NCI-H146 treated with DMSO at 0.1 percent for 48 hours (cell line): ENCODE results near the gene MDFIC.

Experiments
- DNase-seq: peaks from one replicate; lab custom pipeline; 2025; ENCODE audit not compliant: unreplicated experiment; lab: John Stamatoyannopoulos, UW

Gene MDFIC

DNA sequence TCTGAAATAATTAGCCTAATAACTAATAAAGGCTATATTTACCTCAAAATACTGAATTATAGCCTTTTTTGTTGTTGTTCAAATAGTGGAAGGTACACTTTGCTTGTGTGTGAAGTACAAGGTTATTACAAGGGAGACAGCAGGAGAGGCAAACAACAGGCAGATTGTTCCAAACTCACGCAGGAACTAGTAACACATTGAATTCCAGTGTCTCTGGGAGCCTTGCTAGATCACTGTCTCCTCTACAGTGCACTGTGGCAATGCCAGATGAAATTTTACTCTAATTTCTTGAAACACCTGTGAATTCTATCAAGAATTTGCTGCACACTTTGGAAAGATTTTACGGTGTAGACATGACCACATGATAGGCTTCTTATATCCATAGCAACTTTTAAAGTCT, 112.6 kb downstream of the MDFIC start:
- DNase-seq: no peak

DNA sequence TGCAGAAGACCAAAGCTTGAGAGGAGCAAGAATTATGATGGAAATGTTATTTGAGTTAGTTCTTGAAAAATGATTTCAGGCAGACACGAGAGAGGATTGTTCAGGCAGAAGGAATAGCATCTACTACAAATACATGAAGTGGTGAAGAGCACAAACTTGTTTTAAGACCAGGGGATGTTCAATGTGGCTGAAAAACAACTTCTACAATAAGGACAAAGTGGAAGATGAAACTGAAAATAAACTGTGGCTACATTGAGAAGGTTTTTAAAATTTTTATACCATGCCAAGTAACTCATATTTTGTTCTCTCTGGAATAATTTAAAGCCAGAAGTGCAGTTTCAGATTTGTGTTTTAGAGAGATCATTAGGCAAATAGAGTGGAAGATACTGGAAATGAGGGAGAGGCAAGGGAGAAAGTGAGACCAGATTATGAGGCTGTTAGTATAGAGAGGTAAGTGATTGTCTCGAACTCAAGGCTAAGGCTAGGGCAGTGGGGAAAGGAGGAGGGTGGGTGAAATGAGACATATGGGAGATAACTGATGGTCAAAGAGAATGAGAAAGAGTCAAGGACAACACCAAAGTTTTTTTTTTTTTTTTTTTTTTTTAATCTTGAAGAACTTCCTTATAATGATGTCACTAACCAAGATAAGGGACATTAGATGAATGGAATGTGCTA, 115.4 kb downstream of the MDFIC start:
- no peak for DNase-seq

DNA sequence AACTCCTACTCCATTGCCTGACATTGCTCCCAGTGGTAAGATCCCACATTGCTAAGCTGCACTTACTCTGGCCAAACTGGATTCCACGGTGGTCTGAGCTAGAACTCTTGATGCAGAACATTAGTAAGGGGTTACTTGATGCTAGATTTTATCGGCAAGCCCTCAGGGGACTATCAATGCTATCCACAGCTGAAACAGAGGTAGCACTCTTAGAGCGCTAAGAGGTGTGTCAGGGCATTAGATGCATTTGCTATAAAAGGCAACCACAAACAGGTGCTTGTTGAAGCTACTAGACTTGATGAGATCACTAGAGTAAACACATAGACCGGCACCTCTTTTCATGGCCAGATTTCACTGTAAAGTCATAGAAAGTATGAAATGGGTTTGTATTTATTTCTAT, 116.3 kb downstream of the MDFIC start:
- DNase-seq: no peak

DNA sequence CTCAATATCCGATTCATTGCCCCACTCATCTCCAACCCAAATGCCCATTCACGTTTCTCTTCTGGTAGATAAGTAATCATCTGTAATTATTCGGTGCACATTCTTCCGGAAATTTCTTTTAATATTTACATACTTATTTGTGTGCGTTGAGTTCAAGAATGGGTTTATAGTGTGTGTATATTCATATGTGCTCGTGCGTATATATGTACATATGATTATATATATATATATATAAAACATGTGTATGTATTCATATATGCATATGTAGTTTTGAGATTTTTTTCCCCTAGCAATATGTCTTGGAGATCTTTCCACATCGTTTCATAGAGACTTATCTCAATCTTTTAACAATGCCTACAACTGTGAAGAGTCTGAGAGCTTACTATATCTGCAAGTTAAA, 118.2 kb downstream of the MDFIC start:
- no peak for DNase-seq

DNA sequence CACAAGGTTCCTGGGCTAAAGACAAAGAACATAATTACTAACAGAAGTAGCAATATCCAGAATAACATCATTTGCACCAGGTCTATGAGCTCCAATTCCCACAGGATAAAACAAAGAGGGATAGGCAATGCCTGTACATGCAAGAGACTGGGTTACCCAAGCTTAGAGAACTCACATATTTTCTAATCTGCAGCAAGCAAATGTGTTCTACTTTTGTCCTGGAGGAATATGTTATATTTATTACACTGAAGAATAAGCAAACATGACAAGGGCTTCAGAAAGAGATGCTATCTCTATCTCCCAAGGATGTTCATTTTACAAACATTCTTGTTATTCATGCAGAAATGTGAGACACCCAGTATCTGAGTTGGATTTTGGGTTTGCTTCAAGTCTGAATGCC, 118.6 kb downstream of the MDFIC start:
- DNase-seq: no peak

DNA sequence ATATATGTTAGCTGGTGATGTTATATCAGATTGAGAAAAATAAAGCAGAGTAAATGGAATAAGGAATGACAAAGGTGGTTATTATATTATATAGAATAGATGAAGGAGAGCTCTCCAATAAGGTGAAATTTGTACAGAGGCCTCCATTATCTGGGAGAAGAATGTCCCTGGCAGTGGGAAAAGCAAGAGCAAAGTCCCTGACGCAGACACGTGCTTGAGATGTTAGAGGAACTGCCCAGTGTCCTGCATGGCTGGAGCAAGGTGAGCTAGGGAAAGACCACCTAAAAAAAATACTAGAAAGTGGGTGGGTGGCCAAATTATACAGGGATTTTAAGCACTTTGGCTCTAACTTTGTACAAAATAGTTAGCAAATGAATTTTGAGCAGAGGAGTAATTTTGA, 120.7 kb downstream of the MDFIC start:
- DNase-seq: no peak

DNA sequence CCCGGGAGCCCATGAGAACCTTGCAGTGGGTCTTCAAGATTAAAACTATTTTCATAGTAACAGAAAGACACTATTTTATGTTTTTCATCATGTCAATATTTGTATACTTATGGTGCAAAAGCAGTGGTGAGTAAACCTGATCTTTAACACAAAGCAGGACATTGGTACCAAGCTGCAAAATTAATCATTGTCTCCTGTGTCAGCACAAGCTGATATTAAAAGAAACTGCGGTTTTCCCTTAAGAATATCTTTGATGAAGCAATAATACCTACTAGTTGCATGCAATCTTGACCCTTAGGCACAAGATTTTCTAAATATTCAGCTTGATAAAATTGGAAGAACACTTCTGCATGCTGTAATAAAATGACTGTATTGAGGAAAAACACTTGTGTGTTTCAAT, 121.7 kb downstream of the MDFIC start:
- DNase-seq: no peak

DNA sequence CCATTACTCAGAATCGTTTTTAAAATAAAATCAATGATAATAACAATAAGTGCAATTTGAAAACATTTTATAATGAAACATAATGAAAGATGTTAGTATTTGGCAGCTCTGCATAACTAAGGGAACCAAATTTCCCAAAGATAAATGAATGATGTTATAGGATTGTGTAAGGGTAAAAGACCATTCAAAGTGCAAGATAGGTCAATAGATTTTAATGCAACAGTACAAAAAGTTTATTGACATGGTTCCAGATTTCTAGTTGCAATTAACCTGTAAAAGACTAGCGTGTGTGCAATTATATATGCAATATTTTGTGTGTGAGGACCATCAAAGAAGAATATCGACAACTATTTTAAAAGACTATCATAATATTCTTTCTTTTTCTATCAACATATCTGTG, 122.3 kb downstream of the MDFIC start:
- no peak for DNase-seq

DNA sequence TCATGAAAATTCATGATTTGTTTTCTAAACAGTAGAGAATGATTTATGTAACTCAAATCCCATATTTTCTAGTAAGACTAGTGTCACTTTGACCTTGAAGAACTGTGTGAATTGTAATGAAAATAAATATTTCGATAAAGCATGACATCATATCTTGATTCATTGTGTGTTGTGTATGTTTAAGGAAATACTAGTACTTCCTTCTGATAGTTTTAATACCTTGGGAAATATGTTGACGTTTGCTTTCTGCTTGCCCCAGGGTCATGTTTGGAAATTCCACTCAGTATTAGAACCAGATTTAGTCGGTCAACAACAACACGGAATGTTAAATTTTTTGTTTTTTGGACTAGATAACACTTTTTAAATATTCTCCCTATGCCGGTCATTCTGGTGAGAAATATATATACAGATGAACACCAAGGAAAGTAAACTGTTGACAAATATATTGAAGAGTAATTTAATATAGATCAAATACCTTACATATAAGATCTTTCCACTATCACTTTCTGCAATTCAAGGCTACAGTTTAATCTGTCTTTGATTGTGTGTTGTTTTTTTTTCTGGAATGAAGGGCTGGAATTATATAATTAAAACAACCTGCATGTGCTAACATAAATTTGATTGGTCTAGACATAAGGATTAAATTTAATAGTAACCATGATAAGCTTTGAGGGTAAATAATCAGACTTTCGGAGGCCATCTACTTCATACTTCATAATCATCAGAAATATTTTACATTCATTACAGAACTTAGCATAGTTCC, 126.2 kb downstream of the MDFIC start:
- DNase-seq: no peak

DNA sequence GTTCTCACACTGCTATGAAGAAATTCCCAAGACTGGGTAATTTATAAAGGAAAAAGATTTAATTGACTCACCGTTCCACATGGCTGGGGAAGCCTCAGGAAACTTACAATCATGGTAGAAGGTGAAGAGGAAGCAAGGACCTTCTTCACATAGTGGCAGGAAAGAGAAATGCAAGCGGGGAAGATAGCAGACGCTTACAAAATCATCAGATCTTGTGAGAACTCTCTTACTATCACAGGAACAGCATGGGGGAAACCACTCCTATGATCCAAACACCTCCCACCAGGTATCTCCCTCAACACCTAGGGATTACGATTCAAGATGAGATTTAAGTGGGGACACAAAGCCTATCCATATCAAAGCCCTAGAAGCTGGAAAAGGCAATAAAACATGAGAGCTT, 130.8 kb downstream of the MDFIC start:
- no peak for DNase-seq

DNA sequence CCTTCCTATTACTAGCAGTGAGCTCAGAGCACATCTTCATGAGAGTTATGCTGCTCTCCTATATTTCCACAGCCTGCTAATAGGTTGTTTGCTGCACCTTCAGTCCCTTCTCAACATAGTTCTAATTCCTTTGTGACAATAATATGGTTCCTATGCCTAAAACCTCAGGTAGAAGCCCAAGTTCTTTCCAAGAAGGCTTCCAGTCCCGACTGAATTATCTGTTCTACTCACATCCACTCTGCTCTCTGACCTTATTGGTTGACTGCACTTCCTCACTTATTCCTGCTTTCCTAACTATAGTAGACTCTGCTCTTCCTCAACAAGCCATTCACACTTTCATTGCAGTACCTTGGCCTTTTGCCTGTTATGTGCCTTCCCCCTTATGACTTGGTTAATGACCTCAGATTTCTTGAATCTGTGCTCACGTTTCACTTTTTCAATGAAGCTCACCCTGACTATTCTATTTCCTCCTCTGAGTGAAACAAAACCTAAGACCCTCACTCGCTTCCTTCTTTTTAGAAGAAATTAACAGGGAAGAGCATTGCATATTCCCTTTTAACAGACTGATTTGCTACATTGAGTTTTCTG, 132.7 kb downstream of the MDFIC start:
- no peak for DNase-seq

DNA sequence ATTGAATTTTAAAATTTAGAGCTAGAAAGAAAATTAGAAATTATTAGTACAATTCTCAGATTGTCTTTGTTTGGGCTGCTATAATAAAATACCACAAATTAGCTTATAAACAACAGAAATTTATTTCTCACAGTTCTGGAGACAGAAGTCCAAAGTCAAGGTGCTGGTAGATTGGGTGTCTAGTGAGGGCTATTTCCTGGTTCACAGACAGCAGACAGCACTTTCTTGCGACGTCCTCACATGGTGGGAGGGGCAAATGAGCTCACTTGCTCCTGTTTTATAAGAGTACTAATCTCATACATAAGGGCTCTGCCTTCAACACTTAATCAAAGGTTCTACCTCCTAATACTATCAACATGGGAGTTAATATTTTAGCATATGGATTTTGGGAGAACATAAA, 134.1 kb downstream of the MDFIC start:
- no peak for DNase-seq

DNA sequence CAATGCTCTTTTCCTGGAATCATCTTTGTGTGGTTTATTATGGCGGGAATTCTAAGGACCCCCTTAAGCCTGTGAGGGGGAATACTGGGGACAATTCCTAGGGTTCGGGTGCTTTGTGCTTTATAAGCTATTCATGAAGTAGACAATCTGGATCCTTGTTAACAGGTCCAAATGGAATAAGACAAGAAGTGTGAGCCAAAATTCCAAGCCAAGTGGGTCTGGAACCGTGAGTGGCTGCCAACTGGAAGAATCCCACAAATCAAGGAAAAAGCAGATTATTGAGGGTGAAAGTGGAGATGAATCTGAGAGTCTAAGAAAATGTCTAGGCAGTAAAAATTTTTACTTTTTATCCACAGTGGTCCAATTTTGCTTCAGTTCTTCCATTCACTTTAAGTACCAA, 136.8 kb downstream of the MDFIC start:
- DNase-seq: no peak

DNA sequence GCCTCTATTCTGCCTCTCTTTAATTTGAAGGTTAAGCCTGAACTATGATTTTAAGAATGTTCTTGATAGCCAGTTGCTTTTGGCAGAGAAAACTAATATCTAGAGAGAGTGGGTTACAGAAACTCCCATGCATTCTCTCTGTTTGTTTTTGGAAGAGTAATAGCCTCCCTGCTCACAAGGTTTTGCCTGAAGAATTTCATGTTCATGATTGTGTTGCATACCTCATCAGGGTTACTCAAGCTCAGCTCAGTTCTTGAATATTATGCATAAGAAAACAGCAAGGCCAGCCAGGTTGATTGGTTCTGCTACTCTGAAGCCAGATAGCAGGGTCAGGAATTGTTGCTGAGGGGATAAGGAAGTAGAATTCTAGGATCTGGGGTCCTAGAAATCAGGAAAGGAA, 137.4 kb downstream of the MDFIC start:
- DNase-seq: no peak

DNA sequence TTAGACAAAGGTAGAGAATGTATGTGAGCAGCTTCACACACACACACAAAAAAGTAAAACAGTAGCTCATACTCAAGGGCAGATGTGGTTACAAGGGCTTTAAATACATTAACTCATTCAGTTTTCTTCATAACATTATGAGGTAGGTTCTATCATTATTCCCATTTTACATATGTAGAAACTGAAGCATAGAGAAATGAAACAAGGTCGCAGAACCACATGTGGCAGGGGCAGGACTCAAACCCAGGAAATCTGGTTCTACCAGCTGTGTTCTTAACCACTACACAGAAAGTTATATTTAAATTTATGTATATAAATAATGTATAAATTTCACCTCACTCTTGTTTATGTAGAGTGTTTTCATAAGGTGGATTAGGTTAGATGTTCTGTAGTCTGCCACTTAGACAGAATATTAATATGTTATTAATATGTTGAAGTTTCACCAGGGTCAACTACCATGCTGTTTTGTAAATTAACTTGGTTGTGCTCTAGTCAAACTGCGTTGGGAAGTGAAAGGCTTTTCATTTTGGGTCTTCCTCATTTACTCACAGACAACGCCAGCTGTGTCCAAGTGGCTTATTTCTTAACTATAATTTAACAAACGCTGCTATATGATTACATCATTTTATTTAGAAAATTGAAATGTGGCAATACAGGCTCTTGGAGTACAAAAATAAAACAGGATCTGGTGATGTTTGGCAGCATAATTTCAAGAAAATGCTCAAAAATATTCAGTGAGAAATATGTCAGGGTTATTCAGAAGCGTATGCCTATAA, 138.4 kb downstream of the MDFIC start:
- DNase-seq: no peak

DNA sequence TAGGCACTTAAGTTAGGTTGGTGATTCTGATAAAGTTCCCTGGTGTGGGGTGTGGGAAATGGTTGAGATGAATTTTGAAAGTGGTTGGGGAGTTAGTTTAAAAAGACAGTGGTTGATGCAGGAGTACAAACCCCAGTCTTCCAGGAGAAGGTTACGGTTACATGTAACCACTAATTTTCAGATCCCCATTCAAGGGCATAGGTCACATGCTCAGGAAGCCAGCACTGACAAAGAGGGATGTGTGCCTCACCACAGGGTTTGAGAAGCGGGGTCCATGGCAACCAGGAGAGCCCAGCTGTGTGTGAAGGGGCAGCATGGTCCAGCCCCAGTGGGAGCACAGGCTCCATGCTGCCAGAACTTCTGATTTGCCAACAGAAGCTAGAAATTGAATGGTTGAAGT, 144.2 kb downstream of the MDFIC start:
- no peak for DNase-seq

DNA sequence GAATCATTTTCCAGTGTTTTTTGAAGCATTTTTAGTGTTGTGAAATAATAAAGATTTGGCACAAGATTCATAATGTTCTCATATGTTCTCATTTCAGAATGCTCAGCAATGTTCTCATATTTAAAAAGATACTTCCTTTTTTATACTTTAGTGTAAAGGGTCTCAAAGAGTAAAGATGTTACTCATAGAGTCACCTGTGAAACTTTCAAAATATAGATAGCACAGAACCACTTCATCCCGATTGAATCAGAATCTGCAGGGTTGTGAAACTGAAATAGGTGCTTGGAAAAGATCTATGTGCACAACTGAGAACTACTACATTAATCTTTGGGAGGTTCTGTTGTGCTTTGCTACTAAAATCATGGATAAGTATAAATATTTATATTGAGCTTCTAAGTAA, 144.7 kb downstream of the MDFIC start:
- DNase-seq: no peak

DNA sequence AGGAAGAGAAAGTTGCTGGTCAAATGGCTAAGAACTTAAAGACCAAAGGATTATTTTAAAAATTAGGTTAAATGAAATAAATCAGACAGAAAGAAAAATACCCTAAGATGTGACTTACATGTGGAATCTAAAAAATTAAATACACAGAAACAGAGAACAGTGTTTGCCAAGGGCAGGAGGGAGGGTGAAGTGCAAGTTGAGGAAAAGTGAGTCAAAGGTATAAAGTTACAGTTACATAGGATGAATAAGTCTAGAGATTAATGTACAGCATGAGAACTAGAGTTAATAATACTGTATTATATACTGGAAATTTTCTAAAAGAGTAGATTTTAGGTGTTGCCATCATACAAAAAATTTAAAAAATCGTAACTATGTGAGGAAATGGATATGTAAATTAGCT, 146.3 kb downstream of the MDFIC start:
- no peak for DNase-seq
